Left colon (tissue), 2 donors: ENCODE data around the gene PAN3. TPM values are rescaled to one million over a fixed set of nuclear protein-coding genes. Genes with fewer than 3 reads are reported as not detected.

Experiments
- total RNA-seq, 2 donors: library from RNA; stranded (reverse); fragmentation: NEBNext Ultra II Directional; extraction: Animal tissue kit (Norgen Biotek cat#: 25700); gene quantifications; one replicate each; pipeline ENCODE4 v1.2.1, GENCODE V29; 2021
- donor health status: DM: no; HTN: no; CAD: no.
- donor health status: DM: yes; HTN: yes; CAD: no.

The PAN3 gene
- total RNA-seq, 2 donors from 2014 or later: 30.7 to 37.0 TPM

Other genes starting within 250 kb of the PAN3 start
- gene PDX1, start 218.5 kb upstream of the PAN3 start, total RNA-seq: under 1 TPM; 0.67 to 0.76 TPM
- 100 to 1,000 TPM; 266 to 293 TPM for gene CDX2, start 169.2 kb upstream of the PAN3 start, total RNA-seq
- gene URAD, start 149.9 kb upstream of the PAN3 start, total RNA-seq: 10 to 100 TPM; 44.8 to 46.4 TPM
- gene FLT3, start 38.0 kb upstream of the PAN3 start, total RNA-seq: under 1 TPM; 0.15 to 0.47 TPM